ENCODE measurements around the gene NTNG1.

DNA sequence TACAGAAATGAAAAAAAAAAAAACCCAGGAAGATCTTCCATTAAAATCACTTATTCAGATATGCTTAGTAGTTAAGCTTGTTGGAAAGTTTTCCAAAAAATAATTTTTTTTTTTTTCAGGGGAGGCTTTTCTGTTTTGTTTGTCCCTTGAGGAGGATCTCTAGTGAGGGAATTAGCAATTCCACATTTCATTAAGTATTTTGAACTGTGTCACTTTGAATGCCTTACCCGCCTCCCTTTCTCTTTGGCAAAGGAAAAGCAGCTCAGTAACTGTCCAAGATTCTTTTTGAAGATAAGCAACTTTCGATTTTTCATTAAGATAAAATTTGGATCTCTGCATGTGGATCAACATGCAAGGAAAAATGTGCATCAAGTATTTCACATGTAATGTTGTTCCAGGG lies 1.8 kb downstream of the NTNG1 start:
- TF ChIP-seq, protein P1, sequence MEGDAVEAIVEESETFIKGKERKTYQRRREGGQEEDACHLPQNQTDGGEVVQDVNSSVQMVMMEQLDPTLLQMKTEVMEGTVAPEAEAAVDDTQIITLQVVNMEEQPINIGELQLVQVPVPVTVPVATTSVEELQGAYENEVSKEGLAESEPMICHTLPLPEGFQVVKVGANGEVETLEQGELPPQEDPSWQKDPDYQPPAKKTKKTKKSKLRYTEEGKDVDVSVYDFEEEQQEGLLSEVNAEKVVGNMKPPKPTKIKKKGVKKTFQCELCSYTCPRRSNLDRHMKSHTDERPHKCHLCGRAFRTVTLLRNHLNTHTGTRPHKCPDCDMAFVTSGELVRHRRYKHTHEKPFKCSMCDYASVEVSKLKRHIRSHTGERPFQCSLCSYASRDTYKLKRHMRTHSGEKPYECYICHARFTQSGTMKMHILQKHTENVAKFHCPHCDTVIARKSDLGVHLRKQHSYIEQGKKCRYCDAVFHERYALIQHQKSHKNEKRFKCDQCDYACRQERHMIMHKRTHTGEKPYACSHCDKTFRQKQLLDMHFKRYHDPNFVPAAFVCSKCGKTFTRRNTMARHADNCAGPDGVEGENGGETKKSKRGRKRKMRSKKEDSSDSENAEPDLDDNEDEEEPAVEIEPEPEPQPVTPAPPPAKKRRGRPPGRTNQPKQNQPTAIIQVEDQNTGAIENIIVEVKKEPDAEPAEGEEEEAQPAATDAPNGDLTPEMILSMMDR (CRISPR knock-in tag; IDR thresholded peaks at IDR 0.05), result no peak
- no peak for TF ChIP-seq NR3C1 (CRISPR knock-in tag; IDR thresholded peaks at IDR 0.05)
